SH-SY5Y (cell line): ENCODE measurements around the gene SPTBN2.

Experiments
- GATA2 ChIP-seq: IDR thresholded peaks from 2 replicates; pipeline ENCODE4 v1.6.1; 2011; ENCODE audit warnings: mild to moderate bottlenecking, low read depth, low read length
- GATA3 ChIP-seq: IDR thresholded peaks from 2 replicates; pipeline ENCODE4 v1.6.1; 2011; ENCODE audit warnings: low read depth, mild to moderate bottlenecking, low read length, moderate library complexity

The SPTBN2 gene

GRCh38 chr11:66686100-66686785 is 42.8 kb downstream of the SPTBN2 start:
- TF ChIP-seq GATA2 = no peak
- TF ChIP-seq GATA3 = no peak

- no peak for TF ChIP-seq GATA2
- no peak for TF ChIP-seq GATA3
Measured at GRCh38 chr11:66685276-66686099, 43.5 kb downstream of the SPTBN2 start.

- TF ChIP-seq GATA2 (no peak), GATA3 (no peak)
Measured at GRCh38 chr11:66684635-66685034, 44.4 kb downstream of the SPTBN2 start.

- TF ChIP-seq GATA2 (no peak), GATA3 (no peak)
Measured at GRCh38 chr11:66683877-66684276, 45.1 kb downstream of the SPTBN2 start.

GRCh38 chr11:66680966-66681645 is 47.9 kb downstream of the SPTBN2 start:
- no peak for TF ChIP-seq GATA3
- no peak for TF ChIP-seq GATA2

GRCh38 chr11:66677599-66678375 is 51.2 kb downstream of the SPTBN2 start, which contains the start of gene RBM4B:
Gene RBM4B, minus strand, starts transcription at chr11:66677887. Its CDS starts 808 bp downstream, at chr11:66677079.
- TF ChIP-seq GATA2 (no peak), GATA3 (no peak)

GRCh38 chr11:66676931-66677598 is 52.0 kb downstream of the SPTBN2 start:
- TF ChIP-seq GATA3 = no peak
- no peak for TF ChIP-seq GATA2

- TF ChIP-seq GATA2 (no peak), GATA3 (no peak)
Measured at GRCh38 chr11:66676282-66676919, 52.6 kb downstream of the SPTBN2 start.

- TF ChIP-seq GATA3 (no peak), GATA2 (no peak)
Measured at GRCh38 chr11:66674964-66675602, 53.9 kb downstream of the SPTBN2 start.

GRCh38 chr11:66670816-66671215 is 58.2 kb downstream of the SPTBN2 start:
- TF ChIP-seq GATA3 (no peak), GATA2 (no peak)

- TF ChIP-seq GATA2 (no peak), GATA3 (no peak)
Measured at GRCh38 chr11:66665369-66665768, 63.6 kb downstream of the SPTBN2 start.

GRCh38 chr11:66663741-66664296 is 65.2 kb downstream of the SPTBN2 start:
- TF ChIP-seq GATA3 = no peak
- TF ChIP-seq GATA2 = no peak

- no peak for TF ChIP-seq GATA2
- no peak for TF ChIP-seq GATA3
Measured at GRCh38 chr11:66659763-66660162, 69.3 kb downstream of the SPTBN2 start.
